ENCODE data around the gene CHST14. TPM values are rescaled to one million over a fixed set of nuclear protein-coding genes. Genes with fewer than 3 reads are reported as not detected.

The CHST14 gene
- total RNA-seq, 1 donor from 2014 or later: 0.82 TPM

Other genes with a start within 250 kb of the CHST14 start
- 11.8 TPM for gene PAK6, start 231.9 kb upstream of the CHST14 start, total RNA-seq
- gene ANKRD63, start 187.9 kb upstream of the CHST14 start, total RNA-seq: 2.0 TPM
- gene PLCB2, start 163.0 kb upstream of the CHST14 start, total RNA-seq: 4.1 TPM
- gene INAFM2, start 147.3 kb upstream of the CHST14 start, total RNA-seq: 10.6 TPM
- 0.41 TPM for gene CCDC9B, start 130.0 kb upstream of the CHST14 start, total RNA-seq
- not detected for gene PHGR1, start 120.0 kb upstream of the CHST14 start, total RNA-seq
- gene DISP2, start 112.8 kb upstream of the CHST14 start, total RNA-seq: 5.3 TPM
- 22.4 TPM for gene KNSTRN, start 88.3 kb upstream of the CHST14 start, total RNA-seq
- 15.1 TPM for gene IVD, start 65.2 kb upstream of the CHST14 start, total RNA-seq
- 7.3 TPM for gene BAHD1, start 30.0 kb upstream of the CHST14 start, total RNA-seq
- 23.6 TPM for gene CCDC32, start 94.1 kb downstream of the CHST14 start, total RNA-seq
- gene RPUSD2, start 98.3 kb downstream of the CHST14 start, total RNA-seq: 15.9 TPM
- 6.5 TPM for gene KNL1, start 123.3 kb downstream of the CHST14 start, total RNA-seq
- 0.82 TPM for gene RAD51, start 224.2 kb downstream of the CHST14 start, total RNA-seq